GM18873 (cell line): Measurements from ENCODE around the gene TUBG2.
"Not testable (repeated sequence)": the region's sequence is repeated elsewhere in the genome, so short reads cannot be mapped to it uniquely, and the experiment has no call there.

Source experiments
- ATAC-seq: cut with Tn5 transposase; IDR thresholded peaks from one replicate; pipeline ENCODE4 v1.9.1; 2021; ENCODE audit warnings: mild to moderate bottlenecking, moderate library complexity, moderate number of reproducible peaks; ENCODE audit not compliant: unreplicated experiment, low FRiP score

TUBG2 gene

DNA sequence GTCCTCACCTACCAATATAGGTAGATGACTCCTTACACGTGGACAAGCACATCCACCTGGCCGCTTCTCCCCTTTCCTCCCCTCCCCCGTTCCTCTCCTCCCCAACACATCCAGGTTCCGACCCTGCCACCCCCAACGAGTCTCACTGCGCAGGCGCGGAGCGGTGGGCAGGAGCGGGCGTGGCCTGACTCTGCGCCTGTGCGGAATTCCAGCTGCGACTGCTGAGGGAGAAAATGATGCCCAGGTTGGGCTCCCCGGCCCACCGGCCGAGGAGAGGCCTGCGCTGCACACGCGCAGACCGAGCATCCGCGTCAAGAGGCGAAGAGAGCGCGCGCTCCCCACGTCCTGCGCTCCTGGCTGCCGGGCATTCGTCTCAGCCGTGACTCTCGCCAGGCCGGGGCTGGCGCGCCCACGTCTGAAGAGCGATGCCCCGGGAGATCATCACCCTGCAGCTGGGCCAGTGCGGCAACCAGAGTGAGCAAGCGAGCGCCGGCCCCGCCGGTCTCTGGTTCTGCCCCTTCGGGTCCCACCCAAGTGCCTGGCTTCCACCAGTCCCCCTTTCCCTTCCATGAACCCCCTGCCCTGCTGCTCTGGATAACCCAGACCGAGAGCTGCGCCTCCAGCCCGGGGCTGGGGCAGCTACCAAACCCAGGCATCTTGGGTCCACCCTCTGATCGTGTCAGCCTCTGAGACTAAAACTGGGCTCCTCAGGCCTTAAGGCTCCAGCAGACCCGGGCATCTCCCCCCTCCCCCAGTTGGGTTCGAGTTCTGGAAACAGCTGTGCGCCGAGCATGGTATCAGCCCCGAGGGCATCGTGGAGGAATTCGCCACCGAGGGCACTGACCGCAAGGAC is at the start of gene TUBG2:
TSS of gene TUBG2 (plus strand) at position 206 of the 853 bp plus-strand sequence. CDS start at position 426, 220 bp downstream.
- ATAC-seq, result no peak

DNA sequence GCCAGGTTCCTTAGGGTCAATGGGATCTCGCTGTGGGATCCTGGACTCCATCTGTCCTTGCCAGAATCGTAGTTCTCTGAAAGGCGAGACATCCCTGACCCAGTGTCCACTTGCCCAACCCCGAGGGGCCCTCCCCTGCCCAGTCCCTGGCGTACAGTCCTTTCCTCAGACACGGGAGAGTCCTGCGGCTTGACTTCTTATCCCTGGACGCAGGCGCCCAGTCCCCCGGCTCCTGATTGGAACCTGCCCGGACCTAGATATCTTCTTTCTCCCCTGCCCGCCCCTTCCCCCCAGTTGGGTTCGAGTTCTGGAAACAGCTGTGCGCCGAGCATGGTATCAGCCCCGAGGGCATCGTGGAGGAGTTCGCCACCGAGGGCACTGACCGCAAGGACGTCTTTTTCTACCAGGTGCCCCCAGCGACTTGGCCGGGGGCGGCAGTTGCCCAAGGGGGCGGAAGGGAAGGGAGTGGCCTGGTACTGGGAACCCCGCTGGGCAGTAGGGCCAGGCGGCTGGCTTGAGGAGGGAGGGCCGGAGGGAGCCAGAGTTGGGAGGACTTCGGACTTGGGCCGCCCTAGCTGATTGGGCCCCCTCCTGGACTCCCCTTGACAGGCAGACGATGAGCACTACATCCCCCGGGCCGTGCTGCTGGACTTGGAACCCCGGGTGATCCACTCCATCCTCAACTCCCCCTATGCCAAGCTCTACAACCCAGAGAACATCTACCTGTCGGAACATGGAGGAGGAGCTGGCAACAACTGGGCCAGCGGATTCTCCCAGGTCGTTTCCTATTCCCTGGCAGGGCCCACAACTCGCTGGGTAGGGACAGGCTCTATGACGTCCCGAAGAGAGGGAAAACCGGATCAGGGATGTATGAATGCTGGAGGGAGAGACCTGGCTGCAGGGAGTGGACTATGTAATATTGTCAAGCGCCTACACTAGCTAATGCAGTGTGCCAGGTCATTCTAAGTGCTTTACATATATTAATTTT is 49.0 kb upstream of the TUBG2 start:
- not testable (repeated sequence) for ATAC-seq

- ATAC-seq, result no peak
These were observed 47.1 kb upstream of the TUBG2 start for GRCh38 chr17:42612013-42612412.

- no peak for ATAC-seq
These were observed 45.3 kb upstream of the TUBG2 start for GRCh38 chr17:42613699-42614295.

DNA sequence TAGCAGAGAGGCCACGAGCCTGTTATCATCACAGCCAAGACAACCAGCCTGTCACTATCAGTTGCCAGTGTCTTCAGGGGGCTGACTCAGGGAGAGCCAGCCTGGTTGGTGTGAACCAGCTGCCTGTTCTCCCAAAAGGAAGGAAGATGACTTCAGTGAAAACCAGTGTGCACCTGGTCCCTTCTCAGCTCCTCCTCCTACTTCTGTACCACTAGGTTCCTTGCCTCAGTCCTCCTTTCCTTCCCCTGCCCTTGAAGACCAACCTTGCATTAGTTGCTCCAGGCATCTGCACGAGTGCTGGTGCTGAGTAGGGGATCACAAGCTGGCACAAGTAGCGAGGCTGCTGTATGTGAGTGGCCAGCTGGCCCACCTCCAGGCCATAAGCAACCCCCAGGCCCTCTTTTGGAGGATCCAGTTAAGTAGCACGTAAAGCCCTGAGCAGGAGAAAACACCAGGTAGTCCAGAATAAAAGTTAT is 41.1 kb upstream of the TUBG2 start:
- peak; percentile 25 for ATAC-seq

DNA sequence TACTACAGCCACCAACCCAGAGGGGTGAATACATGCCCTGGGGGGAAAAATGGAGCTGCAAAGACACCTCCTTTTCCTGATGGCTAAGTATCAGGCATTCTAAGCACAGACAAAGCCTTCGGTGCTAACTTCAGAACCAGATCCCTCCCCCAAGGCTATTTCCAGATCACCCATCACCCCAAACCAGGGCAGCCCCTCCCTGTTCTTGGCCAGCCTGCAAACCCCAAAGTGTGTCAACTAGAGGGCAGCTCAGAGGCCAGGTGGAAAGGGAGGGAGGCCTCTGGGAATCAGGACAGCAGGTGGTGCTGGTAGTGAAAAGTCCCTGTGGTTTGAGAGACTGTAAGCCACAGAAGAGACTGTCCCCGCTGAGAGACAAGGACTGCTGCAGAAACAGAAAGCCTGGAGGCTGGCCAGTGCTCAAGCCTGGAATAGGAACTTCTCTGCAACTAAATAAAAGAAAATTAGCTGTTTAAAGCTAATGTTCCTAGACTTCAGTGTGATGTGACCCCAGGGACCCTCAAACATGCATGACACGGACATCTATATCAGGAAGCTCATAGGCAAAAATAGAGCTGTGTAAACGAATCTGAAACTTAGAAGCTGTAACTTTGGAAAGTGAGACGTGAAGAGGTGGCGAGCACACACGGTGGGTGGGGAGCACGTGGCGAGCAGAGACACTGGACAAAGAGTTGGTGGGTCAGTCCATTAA is 40.5 kb upstream of the TUBG2 start:
- ATAC-seq, result peak; percentile 58

- ATAC-seq, result not testable (repeated sequence)
These were observed 37.1 kb upstream of the TUBG2 start for GRCh38 chr17:42621987-42622386.

GRCh38 chr17:42623271-42623670 is 35.8 kb upstream of the TUBG2 start:
- no peak for ATAC-seq

GRCh38 chr17:42623732-42624596 is 35.1 kb upstream of the TUBG2 start:
- no peak for ATAC-seq

- ATAC-seq, result not testable (repeated sequence)
These were observed 31.9 kb upstream of the TUBG2 start for GRCh38 chr17:42627032-42627764.

DNA sequence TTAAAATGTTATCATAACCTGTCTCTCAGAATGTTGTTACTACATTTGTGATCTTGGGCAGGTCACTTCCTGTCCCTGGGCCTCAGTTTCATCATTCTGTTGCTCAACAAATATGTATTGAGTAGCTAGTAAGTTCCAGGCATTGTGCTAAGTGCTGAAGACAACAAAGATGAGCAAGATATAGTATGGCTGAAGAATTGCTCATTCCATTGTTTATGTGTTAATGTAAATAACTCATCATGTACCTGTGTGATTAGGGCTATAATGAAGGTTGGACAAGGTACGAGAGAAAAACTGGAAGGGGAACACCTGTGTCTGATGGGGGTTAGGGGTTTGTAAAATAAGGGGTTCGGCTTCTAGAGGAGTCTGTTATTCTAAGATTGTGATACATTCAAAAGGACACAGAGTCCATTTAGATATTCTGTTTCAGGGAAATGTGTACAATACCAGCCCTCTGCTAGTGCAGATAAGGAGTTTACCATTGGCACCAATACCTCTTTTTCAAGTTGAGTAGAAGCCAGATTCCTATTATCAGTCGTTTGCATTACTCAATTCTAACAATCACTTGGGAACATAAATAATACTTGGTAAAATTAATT is 29.6 kb upstream of the TUBG2 start:
- ATAC-seq, result no peak

DNA sequence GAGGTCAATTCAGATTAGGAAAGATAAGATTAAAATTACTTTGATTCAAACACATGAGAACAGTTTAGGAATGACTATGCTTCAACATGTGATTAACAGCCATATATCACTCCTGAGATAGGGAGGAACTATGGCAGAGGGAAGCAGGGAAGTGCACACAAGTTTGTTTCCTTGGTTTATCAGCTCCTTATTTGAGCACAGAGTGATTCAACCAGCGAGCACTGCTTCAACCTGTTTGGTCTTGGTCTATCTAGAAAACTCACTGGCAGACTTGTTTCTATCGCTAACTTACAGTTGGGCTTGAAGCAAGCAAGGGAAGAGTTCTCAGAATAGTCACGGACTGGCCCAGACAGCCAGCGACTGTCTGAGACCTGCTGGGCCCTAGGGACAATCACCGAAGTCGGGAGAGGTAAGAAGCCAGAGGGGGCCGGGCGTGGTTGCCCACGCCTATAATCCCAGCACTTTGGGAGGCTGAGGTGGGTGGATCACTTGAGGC is 26.1 kb upstream of the TUBG2 start:
- no peak for ATAC-seq

- no peak for ATAC-seq
These were observed 19.5 kb upstream of the TUBG2 start for GRCh38 chr17:42639525-42640113.

DNA sequence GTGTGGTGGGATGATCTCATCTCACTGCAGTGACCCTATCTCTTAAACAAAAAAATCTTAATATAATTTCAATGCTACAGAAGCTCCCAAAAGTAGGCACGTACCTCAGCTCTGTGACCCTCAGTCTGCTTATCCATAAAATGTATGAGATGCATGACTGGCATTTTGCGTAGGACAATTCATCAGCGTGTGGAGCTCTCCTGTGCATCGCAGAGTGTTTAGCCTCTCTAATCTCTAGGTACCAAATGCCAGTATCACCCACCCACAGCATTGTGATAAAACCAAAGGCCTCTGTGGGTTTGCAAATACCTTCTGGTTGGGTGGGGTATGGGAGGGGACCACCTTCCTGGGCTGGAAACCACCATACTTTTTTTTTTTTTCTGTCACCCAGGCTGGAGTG is 19.0 kb upstream of the TUBG2 start:
- no peak for ATAC-seq

GRCh38 chr17:42642336-42642735 is 16.7 kb upstream of the TUBG2 start:
- ATAC-seq, result no peak

GRCh38 chr17:42647778-42648177 is 11.3 kb upstream of the TUBG2 start:
- ATAC-seq, result no peak

DNA sequence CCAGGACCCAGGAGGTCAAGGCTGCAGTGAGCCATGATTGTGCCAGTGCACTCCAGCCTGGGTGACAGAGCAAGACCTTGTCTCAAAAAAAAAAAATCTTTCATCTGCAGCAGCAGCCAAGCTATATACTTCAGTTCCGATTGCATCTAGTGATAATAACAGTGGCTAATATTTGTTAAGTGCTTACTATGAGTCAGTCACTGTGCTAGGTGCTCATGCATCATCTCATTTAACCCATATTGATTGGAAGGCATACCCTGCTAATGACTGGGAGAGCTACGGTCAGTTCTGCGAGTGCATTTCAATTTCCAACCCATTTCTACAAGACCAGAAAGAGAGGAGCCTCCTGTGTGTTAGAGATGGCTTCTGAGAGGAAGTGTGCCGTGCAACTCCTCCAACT is 7.7 kb upstream of the TUBG2 start:
- no peak for ATAC-seq
